Mesodermal cell (in vitro differentiated cells): Measurements from ENCODE around the gene GRB2.
"Not testable (repeated sequence)": the region's sequence is repeated elsewhere in the genome, so short reads cannot be mapped to it uniquely, and the experiment has no call there.

ENCODE experiments used
- H3K27ac ChIP-seq: 2 replicates; pipeline ENCODE4 v1.7.0; 2013; ENCODE audit warnings: mild to moderate bottlenecking, low read depth, low read length, moderate library complexity; ENCODE audit not compliant: severe bottlenecking
- H3K36me3 ChIP-seq: 2 replicates; pipeline ENCODE4 v1.7.1; 2013; ENCODE audit warnings: mild to moderate bottlenecking, low read length, moderate library complexity; ENCODE audit not compliant: control insufficient read depth, insufficient read depth
- H3K4me1 ChIP-seq: one replicate; pipeline ENCODE4 v1.7.1; 2013; ENCODE audit warnings: mild to moderate bottlenecking, low read length; ENCODE audit not compliant: insufficient read depth, control insufficient read depth, poor library complexity, severe bottlenecking
- H3K4me3 ChIP-seq: 2 replicates; pipeline ENCODE4 v1.7.0; 2013; ENCODE audit warnings: low read length, control low read depth, mild to moderate bottlenecking; ENCODE audit not compliant: insufficient read depth, poor library complexity, severe bottlenecking; ENCODE audit errors: extremely low read depth
- H3K9me3 ChIP-seq: 2 replicates; pipeline ENCODE4 v1.7.1; 2013; ENCODE audit warnings: mild to moderate bottlenecking, low read length, moderate library complexity; ENCODE audit not compliant: control insufficient read depth
- WGBS, 2 experiments: methylation state at CpG; one replicate each; pipeline ENCODE4 v1.1.5; 2013; ENCODE audit warnings: missing lambda C conversion rate in 2 of 2; ENCODE audit not compliant: insufficient coverage in 2 of 2; 5-methylcytosine and 5-hydroxymethylcytosine counted together

GRB2 gene

DNA sequence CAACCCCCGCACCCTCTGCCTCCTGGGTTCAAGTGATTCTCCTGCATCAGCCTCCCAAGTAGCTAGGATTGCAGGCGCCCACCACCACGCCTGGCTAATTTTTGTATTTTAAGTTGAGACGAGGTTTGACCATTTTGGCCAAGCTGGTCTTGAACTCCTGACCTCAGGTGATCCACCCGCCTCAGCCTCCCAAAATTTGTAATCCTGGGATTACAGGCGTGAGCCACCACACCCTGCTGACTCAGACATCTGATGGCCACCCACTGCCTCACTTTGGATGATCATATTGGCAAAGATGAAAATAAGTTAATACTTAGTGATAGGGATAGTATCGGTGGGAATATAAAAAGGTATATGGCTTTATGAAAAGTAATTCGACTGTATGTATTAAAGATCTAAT is 55.9 kb downstream of the GRB2 start:
- Histone ChIP-seq H3K4me3 (no peak overlapping the region), H3K9me3 (peaks cover 3% of the 10 kb centered on the region), H3K36me3 (peaks cover 12% of the 10 kb centered on the region), H3K4me1 (peaks cover 6% of the 10 kb centered on the region), H3K27ac (no peak overlapping the region)
- WGBS, 2 experiments, result 92 to 98% methylated on average over 6 of the region's 8 CpGs

- Histone ChIP-seq H3K9me3 (no peaks in the 10 kb centered on the region), H3K4me3 (no peak overlapping the region), H3K27ac (no peak overlapping the region), H3K4me1 (peaks cover 14% of the 10 kb centered on the region), H3K36me3 (peaks cover 7% of the 10 kb centered on the region)
- WGBS, 2 experiments, result 96 to 100% methylated on average over 8 of the region's 8 CpGs
These were observed 57.0 kb downstream of the GRB2 start for GRCh38 chr17:75348386-75349012.

- Histone ChIP-seq H3K9me3 (no peaks in the 10 kb centered on the region), H3K4me1 (peaks cover 17% of the 10 kb centered on the region), H3K36me3 (peaks cover 7% of the 10 kb centered on the region), H3K4me3 (no peak overlapping the region), H3K27ac (no peak overlapping the region)
- 43 to 46% methylated on average over 5 of the region's 6 CpGs for WGBS, 2 experiments
These were observed 58.6 kb downstream of the GRB2 start for GRCh38 chr17:75346906-75347305.

- peaks cover 14% of the 10 kb centered on the region for H3K4me1 ChIP-seq
- 79 to 82% methylated on average over 5 to 8 of the region's 9 CpGs for WGBS, 2 experiments
- not testable (repeated sequence) for H3K4me3 ChIP-seq, H3K36me3 ChIP-seq, H3K9me3 ChIP-seq, H3K27ac ChIP-seq
These were observed 59.1 kb downstream of the GRB2 start for GRCh38 chr17:75346368-75346767.

DNA sequence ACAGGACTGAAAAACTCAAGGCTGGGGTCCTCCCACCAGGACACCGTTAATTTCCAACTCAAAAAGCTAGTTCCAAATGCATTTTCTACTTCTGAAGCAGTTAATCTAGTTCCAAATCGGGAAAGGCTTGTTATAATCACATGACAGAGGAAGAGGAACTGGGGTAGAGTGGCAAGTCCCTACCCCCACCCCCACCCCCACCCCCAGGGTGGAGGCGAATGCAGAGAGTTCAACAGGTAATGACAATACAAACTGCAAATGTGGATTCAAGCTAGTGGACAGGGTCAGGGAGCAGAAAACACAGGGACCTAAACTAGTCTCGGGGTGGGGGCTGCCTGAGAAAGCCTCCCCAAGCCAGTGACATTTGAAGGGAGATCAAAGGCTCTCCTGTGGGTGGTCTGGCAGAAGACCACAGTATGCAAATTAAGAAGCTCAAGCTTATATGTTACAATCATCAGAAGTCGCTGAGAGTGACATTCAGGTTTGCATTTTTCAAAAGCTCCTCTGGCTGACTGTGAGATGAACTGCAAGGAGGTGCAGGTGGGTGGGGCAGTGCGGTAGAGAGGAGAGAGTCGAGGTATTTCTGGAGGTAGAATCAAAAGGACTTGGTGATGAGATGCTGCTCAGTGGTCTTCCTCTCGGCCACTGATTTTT is 59.8 kb downstream of the GRB2 start:
- WGBS, 2 experiments, result 6 to 30% methylated on average over 4 to 5 of the region's 8 CpGs
- H3K4me1 ChIP-seq, result peaks cover 14% of the 10 kb centered on the region
- H3K36me3 ChIP-seq, result peaks cover 1% of the 10 kb centered on the region
- no peak overlapping the region for H3K27ac ChIP-seq
- no peaks in the 10 kb centered on the region for H3K9me3 ChIP-seq
- no peak overlapping the region for H3K4me3 ChIP-seq

- Histone ChIP-seq H3K4me3 (no peak overlapping the region), H3K36me3 (peaks cover 6% of the 10 kb centered on the region), H3K9me3 (no peaks in the 10 kb centered on the region), H3K4me1 (peaks cover 14% of the 10 kb centered on the region), H3K27ac (no peak overlapping the region)
- WGBS, 2 experiments, result 39 to 64% methylated on average over 4 of the region's 5 CpGs
These were observed 60.8 kb downstream of the GRB2 start for GRCh38 chr17:75344666-75345065.

- Histone ChIP-seq H3K4me3 (no peak overlapping the region), H3K27ac (no peak overlapping the region), H3K36me3 (peaks cover 6% of the 10 kb centered on the region), H3K9me3 (no peaks in the 10 kb centered on the region), H3K4me1 (peaks cover 14% of the 10 kb centered on the region)
- WGBS, 2 experiments, result 94% methylated on average over 2 of the region's 3 CpGs; no CpG with 5 or more reads in 1 of the 2 experiments
These were observed 62.5 kb downstream of the GRB2 start for GRCh38 chr17:75342996-75343395.

DNA sequence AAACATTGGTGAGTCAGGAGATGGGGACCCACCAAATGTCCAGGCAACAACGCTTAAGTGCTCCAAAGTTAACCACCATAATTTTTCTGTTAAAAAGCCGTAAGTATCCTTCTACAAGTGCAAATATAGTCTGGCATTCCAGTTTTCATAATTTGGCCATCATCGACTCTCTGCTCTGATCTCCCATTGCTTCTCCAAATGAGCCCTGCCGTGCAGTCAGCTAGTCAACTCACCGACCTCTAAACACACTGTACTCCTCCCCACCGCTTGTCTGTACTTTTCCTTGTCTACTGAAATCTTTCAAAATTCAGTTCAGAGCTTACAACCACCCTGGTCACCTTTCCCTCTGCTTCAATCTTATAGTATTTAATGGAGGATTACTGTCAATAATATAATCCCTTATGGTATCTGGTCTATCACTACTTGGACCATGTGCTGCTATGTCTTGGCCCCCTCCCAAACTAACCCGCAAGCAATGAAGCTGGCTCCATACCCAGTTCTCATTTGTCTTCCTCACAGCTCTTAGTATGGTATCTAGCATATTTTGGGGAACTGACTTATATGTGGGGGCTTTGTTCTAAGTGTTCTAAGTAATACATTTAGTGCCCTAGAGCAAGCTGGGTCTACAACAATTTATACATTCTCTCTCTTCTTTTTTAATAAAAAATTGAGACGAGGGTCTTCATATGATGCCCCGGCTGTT is 63.5 kb downstream of the GRB2 start:
- peaks cover 6% of the 10 kb centered on the region for H3K36me3 ChIP-seq
- no peaks in the 10 kb centered on the region for H3K9me3 ChIP-seq
- 84 to 85% methylated on average over 7 to 8 of the region's 9 CpGs for WGBS, 2 experiments
- no peak overlapping the region for H3K27ac ChIP-seq
- peaks cover 14% of the 10 kb centered on the region for H3K4me1 ChIP-seq
- H3K4me3 ChIP-seq, result no peak overlapping the region

GRCh38 chr17:75340631-75341030 is 64.8 kb downstream of the GRB2 start:
- Histone ChIP-seq H3K27ac (no peak overlapping the region), H3K4me1 (peaks cover 14% of the 10 kb centered on the region), H3K9me3 (no peaks in the 10 kb centered on the region), H3K36me3 (peaks cover 6% of the 10 kb centered on the region), H3K4me3 (no peak overlapping the region)
- WGBS, 2 experiments, result 93 to 94% methylated on average over 5 of the region's 5 CpGs

- no peak overlapping the region for H3K27ac ChIP-seq
- peaks cover 14% of the 10 kb centered on the region for H3K4me1 ChIP-seq
- no peaks in the 10 kb centered on the region for H3K9me3 ChIP-seq
- no peak overlapping the region for H3K4me3 ChIP-seq
- H3K36me3 ChIP-seq, result peaks cover 6% of the 10 kb centered on the region
- WGBS, 2 experiments, result 100% methylated on average over 1 to 2 of the region's 3 CpGs
These were observed 65.5 kb downstream of the GRB2 start for GRCh38 chr17:75339971-75340370.

- Histone ChIP-seq H3K4me3 (no peak overlapping the region), H3K9me3 (no peaks in the 10 kb centered on the region), H3K27ac (no peak overlapping the region), H3K4me1 (peaks cover 6% of the 10 kb centered on the region), H3K36me3 (peaks cover 6% of the 10 kb centered on the region)
- WGBS, 2 experiments, result 95 to 100% methylated on average over 4 to 5 of the region's 6 CpGs
These were observed 67.1 kb downstream of the GRB2 start for GRCh38 chr17:75338335-75338734.
